Lung (tissue), 12 donors: Measurements from ENCODE around the gene GLYATL1. TPM values are rescaled to one million over a fixed set of nuclear protein-coding genes. Genes with fewer than 3 reads are reported as not detected.
"Not testable (repeated sequence)": the region's sequence is repeated elsewhere in the genome, so short reads cannot be mapped to it uniquely, and the experiment has no call there.

ENCODE experiments used
- ATAC-seq: fragments of 200-7000 bp; cut with Tn5 transposase; one replicate; pipeline ENCODE4 v1.9.1; 2020; ENCODE audit warnings: moderate number of reproducible peaks; ENCODE audit not compliant: insufficient read depth, low FRiP score
- DNase-seq, 3 donors: peaks; one replicate each; pipeline ENCODE4 v3.0.0-alpha.2; 2013 to 2017
- H3K27ac ChIP-seq, 2 donors: one replicate each; pipeline ENCODE4 v1.5.1; 2013; ENCODE audit warnings: mild to moderate bottlenecking in 2 of 2, moderate library complexity in 2 of 2, control low read depth in 1 of 2, inconsistent platforms in 1 of 2, low read depth in 1 of 2, low read length in 1 of 2
- H3K27me3 ChIP-seq, 3 donors: one replicate each; pipeline ENCODE4 v1.5.1; 2013; ENCODE audit warnings: low read length in 2 of 3; ENCODE audit not compliant: control insufficient read depth in 3 of 3, insufficient read depth in 3 of 3
- H3K36me3 ChIP-seq, 4 donors: one replicate each; pipeline ENCODE4 v1.5.1; 2013; ENCODE audit warnings: low read length in 4 of 4, mild to moderate bottlenecking in 1 of 4, moderate library complexity in 1 of 4; ENCODE audit not compliant: control insufficient read depth in 4 of 4, insufficient read depth in 4 of 4
- H3K4me1 ChIP-seq, 5 donors: one replicate each; pipeline ENCODE4 v1.5.1; 2013; ENCODE audit warnings: low read length in 5 of 5, mild to moderate bottlenecking in 2 of 5, moderate library complexity in 1 of 5; ENCODE audit not compliant: control insufficient read depth in 5 of 5, insufficient read depth in 5 of 5
- H3K4me3 ChIP-seq: one replicate; pipeline ENCODE4 v1.5.1; 2013; ENCODE audit warnings: mild to moderate bottlenecking, control low read depth, moderate library complexity
- H3K9ac ChIP-seq, 2 donors: one replicate each; pipeline ENCODE4 v1.5.1; 2013; ENCODE audit warnings: low read length in 2 of 2, control low read depth in 1 of 2; ENCODE audit not compliant: insufficient read depth in 1 of 2
- H3K9me3 ChIP-seq, 4 donors: one replicate each; pipeline ENCODE4 v1.5.1; 2013; ENCODE audit warnings: low read length in 3 of 4, mild to moderate bottlenecking in 1 of 4, moderate library complexity in 1 of 4; ENCODE audit not compliant: control insufficient read depth in 4 of 4, insufficient read depth in 3 of 4
- CTCF ChIP-seq: IDR thresholded peaks from 2 replicates; pipeline ENCODE4 v1.5.1; 2012; ENCODE audit warnings: mild to moderate bottlenecking; ENCODE audit errors: control extremely low read depth, extremely low read depth
- WGBS, 2 donors: extraction: QIAGEN DNeasy Blood & Tissue Kit; methylation state at CpG; one replicate each; pipeline ENCODE4 v1.1.7; 2013; 5-methylcytosine and 5-hydroxymethylcytosine counted together
- polyA plus RNA-seq, 2 donors: library from polyadenylated mRNA; stranded (reverse); fragments of 200-250 nt; gene quantifications; one replicate each; pipeline ENCODE4 v1.2.1, GENCODE V29; 2013
- total RNA-seq, 2 donors: library from RNA; depleted of rRNA in 1 of 2; stranded (reverse); fragments of >200 nt in 1 of 2; gene quantifications; one replicate each; pipeline ENCODE4 v1.2.1, GENCODE V29; 2014 to 2021
- donor health status: control.
- donor health status: control.
- donor health status: Bipolar disorder and iron deficiency.
- donor health status: healthy.
- donor health status: DM: yes; HTN: yes; CAD: no.

The GLYATL1 gene
- total and polyA plus RNA-seq, 4 donors, result 0.05 to 1.8 (median 0.31) TPM; not detected in 1

GRCh38 chr11:59000003-59000402, 60.7 kb downstream of the GLYATL1 start:
- 80 to 85% methylated on average over 3 of the region's 3 CpGs for WGBS, 2 donors
- H3K4me1 ChIP-seq, result no peaks in the 10 kb centered on the region
- no peaks in the 10 kb centered on the region for H3K27me3 ChIP-seq
- ATAC-seq (no peak), DNase-seq (no peak)
- no peak overlapping the region for H3K27ac ChIP-seq
- H3K4me3 ChIP-seq, result no peak overlapping the region
- H3K36me3 ChIP-seq, result no peaks in the 10 kb centered on the region
- no peaks in the 10 kb centered on the region for H3K9me3 ChIP-seq
- no peak for TF ChIP-seq CTCF
- no peak overlapping the region for H3K9ac ChIP-seq

- DNase-seq, result peak in 1 of 3 donors; percentile 10
- not testable (repeated sequence) for H3K4me1 ChIP-seq, ATAC-seq, H3K27me3 ChIP-seq, H3K27ac ChIP-seq, H3K9me3 ChIP-seq, H3K4me3 ChIP-seq, H3K36me3 ChIP-seq, H3K9ac ChIP-seq
- 6 to 18% methylated on average over 2 of the region's 2 CpGs for WGBS, 2 donors
Observed at GRCh38 chr11:59002006-59002405, 62.7 kb downstream of the GLYATL1 start.

Other genes starting within 250 kb of the GLYATL1 start
- gene GLYAT, start 207.5 kb upstream of the GLYATL1 start, total RNA-seq, result not detected
- not detected for gene GLYAT, start 207.5 kb upstream of the GLYATL1 start, polyA plus RNA-seq
- gene GLYATL2, start 94.8 kb upstream of the GLYATL1 start, total RNA-seq, result 1 to 10 TPM in 1 of 2 donors, under 1 TPM in 1; 0.40 to 1.2 TPM
- gene GLYATL2, start 94.8 kb upstream of the GLYATL1 start, polyA plus RNA-seq, result under 1 TPM; 0.06 to 0.09 TPM
- gene GLYATL1B, start 146.8 kb downstream of the GLYATL1 start, total RNA-seq, result not detected
- gene GLYATL1B, start 146.8 kb downstream of the GLYATL1 start, polyA plus RNA-seq, result not detected
- 1 to 10 TPM; 3.0 to 6.9 TPM for gene FAM111B, start 167.7 kb downstream of the GLYATL1 start, total RNA-seq
- gene FAM111B, start 167.7 kb downstream of the GLYATL1 start, polyA plus RNA-seq, result 1 to 10 TPM in 1 of 2 donors, under 1 TPM in 1; 0.94 to 1.5 TPM
- gene FAM111A, start 203.4 kb downstream of the GLYATL1 start, total RNA-seq, result 10 to 100 TPM; 34.1 to 73.3 TPM
- gene FAM111A, start 203.4 kb downstream of the GLYATL1 start, polyA plus RNA-seq, result 10 to 100 TPM; 14.9 to 44.8 TPM
- gene DTX4, start 232.6 kb downstream of the GLYATL1 start, total RNA-seq, result 10 to 100 TPM; 44.6 to 51.6 TPM
- gene DTX4, start 232.6 kb downstream of the GLYATL1 start, polyA plus RNA-seq, result 10 to 100 TPM; 14.7 to 25.0 TPM